Measurements from ENCODE around the gene DUSP9. TPM values are rescaled to one million over a fixed set of nuclear protein-coding genes. Genes with fewer than 3 reads are reported as not detected.

Gene DUSP9
- total RNA-seq, 4 donors from 2014 or later, result 0.19 to 0.48 TPM; not detected in 2

- Histone ChIP-seq H3K27ac (no peak overlapping the region), H3K4me3 (no peak overlapping the region), H3K9me3 (no peaks in the 10 kb centered on the region), H3K27me3 (no peaks in the 10 kb centered on the region), H3K4me1 (peaks cover 13% of the 10 kb centered on the region), H3K36me3 (no peaks in the 10 kb centered on the region)
- WGBS, result 34% methylated on average over 3 of the region's 9 CpGs
- TF ChIP-seq CTCF (IDR thresholded peaks at IDR 0.05), result no peak
- TF ChIP-seq POLR2AphosphoS5 (IDR thresholded peaks at IDR 0.05), result no peak
- no peak for TF ChIP-seq EP300 (IDR thresholded peaks at IDR 0.05)
- TF ChIP-seq POLR2A (IDR thresholded peaks at IDR 0.05), result no peak
- peak in 1 of 2 donors; percentile 67 for DNase-seq (ENCODE audit: low spot score in 2 of 2)
Measured at GRCh38 chrX:153686711-153687110, 39.7 kb downstream of the DUSP9 start.

- Histone ChIP-seq H3K4me1 (peaks cover 13% of the 10 kb centered on the region), H3K27ac (peak within 1 kb of the TSS; percentile 60), H3K9me3 (no peaks in the 10 kb centered on the region), H3K36me3 (no peaks in the 10 kb centered on the region), H3K4me3 (peak within 1 kb of the TSS; percentile 50), H3K27me3 (no peaks in the 10 kb centered on the region)
- TF ChIP-seq POLR2AphosphoS5 (IDR thresholded peaks at IDR 0.05) (no peak), POLR2A (IDR thresholded peaks at IDR 0.05) (peak in 1 of 2 donors; percentile 14), EP300 (IDR thresholded peaks at IDR 0.05) (no peak), CTCF (IDR thresholded peaks at IDR 0.05) (peak in 1 of 2 donors; percentile 10)
- peak in 1 of 2 donors; percentile 84 for DNase-seq (ENCODE audit: low spot score in 2 of 2)
- 41% methylated on average over 28 of the region's 66 CpGs for WGBS
Measured at GRCh38 chrX:153687121-153688039, 40.4 kb downstream of the DUSP9 start, which contains the start of gene SLC6A8. Gene SLC6A8, plus strand, starts transcription at chrX:153687926. Its CDS starts 649 bp downstream, at chrX:153688575.

- WGBS, result no CpG with 5 or more reads among the region's 69 CpGs
Measured at GRCh38 chrX:153688071-153688470, 41.1 kb downstream of the DUSP9 start.

GRCh38 chrX:153688506-153688905 is 41.5 kb downstream of the DUSP9 start:
- DNase-seq (ENCODE audit: low spot score in 2 of 2), result no peak
- H3K36me3 ChIP-seq, result no peaks in the 10 kb centered on the region
- H3K27ac ChIP-seq, result peak overlapping the region; percentile 60
- H3K4me1 ChIP-seq, result peaks cover 20% of the 10 kb centered on the region
- WGBS, result no CpG with 5 or more reads among the region's 57 CpGs
- peak overlapping the region; percentile 50 for H3K4me3 ChIP-seq
- TF ChIP-seq EP300 (IDR thresholded peaks at IDR 0.05) (no peak), CTCF (IDR thresholded peaks at IDR 0.05) (no peak), POLR2A (IDR thresholded peaks at IDR 0.05) (no peak), POLR2AphosphoS5 (IDR thresholded peaks at IDR 0.05) (no peak)
- H3K27me3 ChIP-seq, result no peaks in the 10 kb centered on the region
- no peaks in the 10 kb centered on the region for H3K9me3 ChIP-seq

More at GRCh38 chrX:153688071-153688470, 41.1 kb downstream of the DUSP9 start:
- Histone ChIP-seq H3K9me3 (no peaks in the 10 kb centered on the region), H3K36me3 (no peaks in the 10 kb centered on the region), H3K4me1 (peaks cover 17% of the 10 kb centered on the region), H3K27ac (no peak overlapping the region), H3K4me3 (peak overlapping the region; percentile 40), H3K27me3 (no peaks in the 10 kb centered on the region)
- TF ChIP-seq POLR2AphosphoS5 (IDR thresholded peaks at IDR 0.05), result no peak
- DNase-seq (ENCODE audit: low spot score in 2 of 2), result no peak

GRCh38 chrX:153688911-153689590 is 42.0 kb downstream of the DUSP9 start:
- Histone ChIP-seq H3K27me3 (no peaks in the 10 kb centered on the region), H3K27ac (peak overlapping the region; percentile 60), H3K9me3 (no peaks in the 10 kb centered on the region), H3K36me3 (no peaks in the 10 kb centered on the region), H3K4me3 (peak overlapping the region; percentile 50), H3K4me1 (peaks cover 20% of the 10 kb centered on the region)
- no peak for DNase-seq (ENCODE audit: low spot score in 2 of 2)
- WGBS, result 80% methylated on average over 1 of the region's 53 CpGs
- TF ChIP-seq POLR2AphosphoS5 (IDR thresholded peaks at IDR 0.05) (no peak), CTCF (IDR thresholded peaks at IDR 0.05) (no peak), EP300 (IDR thresholded peaks at IDR 0.05) (no peak), POLR2A (IDR thresholded peaks at IDR 0.05) (no peak)
